DOHH2 (cell line): ENCODE data around the gene RPP40.

Experiments
- H3F3A ChIP-seq: fragments of 200-600 bp; sonication (generic), shearing (Covaris generic); 2 replicates; pipeline ENCODE4 v1.6.0; 2016; ENCODE audit warnings: antibody characterized with exemption, mild to moderate bottlenecking; ENCODE audit not compliant: control insufficient read depth, insufficient read depth
- H3K27ac ChIP-seq: fragments of 200-600 bp; sonication (generic); 2 replicates; pipeline ENCODE4 v1.5.1; 2014; ENCODE audit warnings: low read depth, mild to moderate bottlenecking, low read length, moderate library complexity
- H3K27me3 ChIP-seq: fragments of 200-600 bp; sonication (generic); 2 replicates; pipeline ENCODE4 v1.6.1; 2014; ENCODE audit warnings: mild to moderate bottlenecking, low read length, mixed read lengths; ENCODE audit not compliant: control insufficient read depth
- H3K36me3 ChIP-seq: fragments of 200-600 bp; sonication (generic); 2 replicates; pipeline ENCODE4 v1.6.1; 2014; ENCODE audit warnings: mild to moderate bottlenecking, low read length, moderate library complexity, mixed read lengths; ENCODE audit not compliant: control insufficient read depth
- H3K4me1 ChIP-seq: fragments of 200-600 bp; sonication (generic); 2 replicates; pipeline ENCODE4 v1.6.1; 2014; ENCODE audit warnings: mild to moderate bottlenecking, low read length, mixed read lengths; ENCODE audit not compliant: control insufficient read depth
- H3K4me2 ChIP-seq: fragments of 200-600 bp; sonication (generic); 2 replicates; pipeline ENCODE4 v1.6.0; 2014; ENCODE audit warnings: mild to moderate bottlenecking, low read length, moderate library complexity
- H3K4me3 ChIP-seq: fragments of 200-600 bp; sonication (generic); 2 replicates; pipeline ENCODE4 v1.5.1; 2014; ENCODE audit warnings: mild to moderate bottlenecking, low read length, mixed read lengths
- H3K79me2 ChIP-seq: fragments of 200-600 bp; sonication (generic); 2 replicates; pipeline ENCODE4 v1.6.1; 2014; ENCODE audit warnings: mild to moderate bottlenecking, low read length, mixed read lengths; ENCODE audit not compliant: control insufficient read depth
- H3K9me2 ChIP-seq: fragments of 200-600 bp; sonication (generic); replicated peaks from 2 replicates; pipeline ENCODE4 v1.6.1; 2014; ENCODE audit warnings: mild to moderate bottlenecking, low read length, mixed read lengths; ENCODE audit not compliant: control insufficient read depth
- H3K9me3 ChIP-seq: fragments of 200-600 bp; sonication (generic); 2 replicates; pipeline ENCODE4 v1.6.1; 2014; ENCODE audit warnings: antibody characterized with exemption, low read length, mixed read lengths; ENCODE audit not compliant: control insufficient read depth, insufficient read depth
- H4K20me1 ChIP-seq: fragments of 200-600 bp; sonication (generic); 2 replicates; pipeline ENCODE4 v1.6.0; 2014; ENCODE audit warnings: low read depth, mild to moderate bottlenecking, antibody characterized with exemption, low read length, moderate library complexity; ENCODE audit not compliant: control insufficient read depth, insufficient read depth
- CTCF ChIP-seq: fragments of 200-600 bp; sonication (generic); IDR thresholded peaks from one replicate; pipeline ENCODE4 v1.5.1; 2014; ENCODE audit warnings: antibody characterized with exemption, mild to moderate bottlenecking, low read depth, low read length; ENCODE audit not compliant: poor library complexity, severe bottlenecking
- EZH2phosphoT487 ChIP-seq: fragments of 200-600 bp; sonication (generic); IDR thresholded peaks from 2 replicates; pipeline ENCODE4 v1.6.1; 2017; ENCODE audit warnings: borderline replicate concordance, mild to moderate bottlenecking, antibody characterized with exemption, low read length, moderate library complexity, mixed read lengths

The RPP40 gene

GRCh38 chr6:4962905-4963304, 40.9 kb downstream of the RPP40 start:
- H3F3A ChIP-seq, result no peaks in the 10 kb centered on the region
- H3K27ac ChIP-seq, result no peak overlapping the region
- no peak overlapping the region for H3K4me3 ChIP-seq
- no peaks in the 10 kb centered on the region for H3K4me1 ChIP-seq
- H3K79me2 ChIP-seq, result no peaks in the 10 kb centered on the region
- H3K9me3 ChIP-seq, result no peaks in the 10 kb centered on the region
- no peaks in the 10 kb centered on the region for H4K20me1 ChIP-seq
- no peaks in the 10 kb centered on the region for H3K36me3 ChIP-seq
- H3K27me3 ChIP-seq, result peaks cover 4% of the 10 kb centered on the region; the same call in 1 of the 2 replicates
- H3K9me2 ChIP-seq, result no peaks in the 10 kb centered on the region
- TF ChIP-seq CTCF (no peak), EZH2phosphoT487 (no peak)
- H3K4me2 ChIP-seq, result no peak overlapping the region

DNA sequence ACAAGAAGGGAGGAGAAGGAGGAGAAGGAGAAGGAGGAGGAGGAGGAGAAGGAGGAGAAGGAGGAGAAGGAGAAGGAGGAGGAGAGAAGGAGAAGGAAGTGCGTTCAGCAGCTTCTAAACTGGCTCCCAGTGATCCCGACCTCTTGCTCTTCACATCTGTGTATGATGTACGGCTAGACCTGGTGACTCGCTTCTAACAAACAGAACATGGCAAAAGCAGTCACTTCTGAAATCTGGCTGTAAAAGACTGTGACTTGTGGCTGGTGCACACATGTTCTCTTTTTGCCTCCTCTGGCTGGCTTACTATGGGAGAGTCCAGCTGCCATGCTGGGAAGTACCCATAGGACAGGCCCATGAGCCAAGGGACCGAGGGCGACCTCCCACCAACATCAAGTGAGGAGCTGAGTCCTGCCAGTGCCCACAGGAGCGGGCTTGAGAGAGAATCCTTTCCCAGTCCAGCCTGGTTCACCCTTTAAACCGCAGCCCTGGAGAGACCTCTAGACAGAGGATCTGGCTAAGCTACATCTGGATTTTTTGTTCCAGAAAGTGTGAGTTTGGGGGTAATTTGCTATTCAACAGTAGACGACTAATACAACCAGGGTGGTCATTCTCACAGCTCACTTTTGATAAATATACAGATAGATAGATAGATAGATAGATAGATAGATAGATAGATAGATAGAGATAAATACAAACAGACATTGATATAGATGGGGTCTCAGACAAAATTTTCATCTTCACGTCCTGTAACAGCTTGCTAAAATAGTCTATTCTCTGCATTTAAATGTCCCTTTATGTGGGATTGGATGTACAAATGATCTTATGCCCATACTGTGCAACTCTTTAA, 42.3 kb downstream of the RPP40 start:
- H3K27ac ChIP-seq, result no peak overlapping the region
- no peaks in the 10 kb centered on the region for H3K79me2 ChIP-seq
- H3F3A ChIP-seq, result no peaks in the 10 kb centered on the region
- no peak for TF ChIP-seq EZH2phosphoT487
- TF ChIP-seq CTCF, result no peak
- H3K36me3 ChIP-seq, result no peaks in the 10 kb centered on the region
- no peaks in the 10 kb centered on the region for H3K9me2 ChIP-seq
- no peaks in the 10 kb centered on the region for H3K4me1 ChIP-seq
- peaks cover 4% of the 10 kb centered on the region; the same call in 1 of the 2 replicates for H3K27me3 ChIP-seq
- H3K9me3 ChIP-seq, result no peaks in the 10 kb centered on the region
- H3K4me2 ChIP-seq, result no peak overlapping the region
- no peak overlapping the region for H3K4me3 ChIP-seq
- no peaks in the 10 kb centered on the region for H4K20me1 ChIP-seq

- Histone ChIP-seq H3K36me3 (no peaks in the 10 kb centered on the region; the same call in 1 of the 2 replicates), H3K9me3 (no peaks in the 10 kb centered on the region), H3F3A (no peaks in the 10 kb centered on the region), H3K79me2 (no peaks in the 10 kb centered on the region), H3K9me2 (no peaks in the 10 kb centered on the region), H4K20me1 (no peaks in the 10 kb centered on the region), H3K27ac (no peak overlapping the region), H3K4me3 (no peak overlapping the region), H3K4me2 (no peak overlapping the region), H3K4me1 (no peaks in the 10 kb centered on the region), H3K27me3 (peaks cover 4% of the 10 kb centered on the region; the same call in 1 of the 2 replicates)
- TF ChIP-seq CTCF (no peak), EZH2phosphoT487 (no peak)
Observed at GRCh38 chr6:4958624-4959023, 45.2 kb downstream of the RPP40 start.
